DMS114 treated with DMSO at 0.1 percent for 48 hours (cell line): Measurements from ENCODE around the gene ACSBG1.

ENCODE experiments used
- DNase-seq: peaks from one replicate; lab custom pipeline; 2025; ENCODE audit not compliant: unreplicated experiment; lab: John Stamatoyannopoulos, UW

ACSBG1 gene

DNA sequence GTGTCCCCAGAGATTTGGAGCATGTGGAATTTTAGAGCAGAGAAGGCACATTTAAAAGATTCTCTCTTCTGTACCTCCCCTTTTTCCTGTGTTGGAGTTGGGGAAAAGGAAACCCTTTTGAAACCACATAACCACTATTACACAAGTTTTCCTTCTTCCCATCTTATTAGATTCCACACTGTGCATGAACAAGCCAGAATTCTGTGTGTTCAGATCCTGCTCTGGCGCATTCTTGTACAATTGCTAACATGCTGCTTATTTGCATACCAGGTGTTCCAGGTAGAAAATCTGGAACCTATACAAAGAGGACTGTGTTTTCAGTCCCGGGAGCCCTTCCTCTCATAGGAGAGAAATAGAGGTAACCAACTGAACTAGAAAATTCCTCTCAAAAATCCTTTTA is 100.6 kb downstream of the ACSBG1 start:
- DNase-seq, result no peak

GRCh38 chr15:78131295-78132061 is 102.9 kb downstream of the ACSBG1 start, which contains the start of gene CIB2:
CIB2 (minus strand) TSS chr15:78131445; CDS start chr15:78131215, 230 bp downstream.
- DNase-seq, result peak; percentile 42

DNA sequence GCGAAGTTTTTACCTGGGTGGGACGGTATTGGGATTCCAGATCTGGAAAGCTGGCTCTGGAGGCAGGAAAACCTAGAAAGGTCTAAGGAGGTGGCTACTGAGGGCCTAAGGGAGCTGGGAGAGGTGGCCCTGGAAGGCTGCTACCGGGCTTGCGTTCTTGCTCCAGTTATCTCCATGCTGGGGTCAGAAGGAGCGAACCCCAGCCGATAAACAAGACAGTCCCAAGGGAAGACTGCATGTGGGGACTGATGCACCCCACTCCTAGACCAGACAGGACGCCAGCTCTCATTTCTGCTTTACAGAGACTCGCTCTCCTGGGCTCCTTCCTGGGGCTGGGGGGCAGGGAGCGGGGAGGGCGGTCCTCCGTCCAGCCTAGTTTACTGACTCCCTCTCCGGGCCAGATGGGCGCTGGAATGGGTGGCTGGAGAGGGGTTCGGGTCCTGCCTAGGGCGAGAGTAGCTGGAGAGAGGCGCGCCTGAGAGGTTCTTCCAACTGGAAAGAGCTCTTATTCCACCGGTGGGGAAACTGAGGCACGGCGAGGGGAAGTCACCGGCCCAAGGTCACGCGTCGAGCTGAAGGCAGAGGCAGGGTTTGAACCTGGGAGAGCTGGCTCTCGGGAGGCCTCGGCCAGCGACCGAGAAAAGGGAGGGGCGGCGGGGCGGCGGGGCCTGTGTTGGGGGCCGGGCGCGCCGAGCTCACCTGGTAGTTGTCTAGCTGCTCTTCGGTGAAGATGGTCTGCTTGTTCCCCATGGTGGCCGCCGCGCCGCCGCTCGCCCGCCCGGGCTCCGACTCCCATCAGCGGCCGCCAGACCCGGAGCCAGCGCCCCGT is 103.7 kb downstream of the ACSBG1 start:
- no peak for DNase-seq

GRCh38 chr15:78129751-78130287 is 104.5 kb downstream of the ACSBG1 start:
- DNase-seq, result no peak

DNA sequence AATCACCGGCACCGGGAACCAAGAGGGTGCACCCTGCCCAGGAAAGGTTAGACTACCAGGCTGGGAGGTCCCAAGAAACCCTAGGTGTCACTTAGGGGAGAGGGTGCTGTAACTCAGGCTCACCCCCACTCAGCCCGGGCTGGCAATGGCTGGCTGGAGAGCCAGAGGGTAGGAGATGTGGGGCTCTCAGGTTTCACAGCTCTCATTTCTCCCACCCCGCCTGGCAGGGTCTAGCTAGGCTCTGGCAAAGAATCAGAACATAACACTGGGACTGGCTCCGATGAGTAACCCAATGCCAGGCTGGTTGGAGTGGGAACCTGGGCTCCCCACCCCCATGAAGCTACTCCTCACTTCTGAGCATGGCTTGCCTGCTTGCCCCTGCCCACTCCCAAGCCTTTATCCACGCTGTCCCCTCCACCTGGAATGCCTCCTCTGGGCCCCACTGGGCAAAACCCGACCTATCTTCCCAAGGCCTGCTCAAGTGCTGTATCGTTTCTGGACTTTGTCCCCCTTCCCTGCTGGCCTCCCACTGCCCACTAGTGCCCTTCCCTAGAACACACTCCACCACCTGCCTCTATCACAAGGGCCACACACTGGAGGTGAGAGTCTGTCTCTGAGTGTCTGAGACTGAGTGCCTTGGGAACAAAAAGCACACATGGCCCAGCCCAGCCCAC is 105.2 kb downstream of the ACSBG1 start:
- no peak for DNase-seq

GRCh38 chr15:78127882-78128281 is 106.5 kb downstream of the ACSBG1 start:
- DNase-seq, result no peak

GRCh38 chr15:78125267-78125666 is 109.1 kb downstream of the ACSBG1 start:
- DNase-seq, result no peak

GRCh38 chr15:78120523-78120922 is 113.8 kb downstream of the ACSBG1 start:
- DNase-seq, result no peak
